Esophagus mucosa (tissue), 1 donor: ENCODE results near the gene HIGD1B. TPM values are rescaled to one million over a fixed set of nuclear protein-coding genes. Genes with fewer than 3 reads are reported as not detected.

Source experiments
- ATAC-seq: fragments of 200-7000 bp; cut with Tn5 transposase; one replicate; pipeline ENCODE4 v1.9.1; 2020
- total RNA-seq: library from RNA; stranded (reverse); gene quantifications from one replicate; pipeline ENCODE4 v1.2.4, GENCODE V29; 2023
- donor health status: DM: yes; HTN: yes; CAD: no.

The HIGD1B gene
- total RNA-seq, 1 donor from 2014 or later, result 3.4 TPM

DNA sequence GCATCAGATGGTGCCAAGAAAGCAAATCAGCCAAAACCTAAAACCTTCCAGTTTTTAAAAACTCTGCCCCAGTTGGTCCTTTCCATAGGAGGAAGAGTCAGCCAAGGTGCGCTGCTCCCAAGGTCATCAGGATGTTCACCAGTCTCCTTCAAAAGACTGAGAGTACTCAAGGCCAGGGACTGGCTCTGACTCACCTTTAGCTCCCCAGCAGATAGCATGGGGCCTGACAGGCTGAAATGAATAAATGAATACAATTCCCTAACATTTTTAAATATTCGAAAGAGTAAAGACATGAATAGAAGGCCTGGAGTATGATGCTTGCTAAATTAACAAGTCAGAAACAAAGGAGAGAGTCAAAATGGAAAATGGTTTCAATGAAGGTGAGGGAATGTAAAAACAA is 32.4 kb downstream of the HIGD1B start:
- no peak for ATAC-seq

DNA sequence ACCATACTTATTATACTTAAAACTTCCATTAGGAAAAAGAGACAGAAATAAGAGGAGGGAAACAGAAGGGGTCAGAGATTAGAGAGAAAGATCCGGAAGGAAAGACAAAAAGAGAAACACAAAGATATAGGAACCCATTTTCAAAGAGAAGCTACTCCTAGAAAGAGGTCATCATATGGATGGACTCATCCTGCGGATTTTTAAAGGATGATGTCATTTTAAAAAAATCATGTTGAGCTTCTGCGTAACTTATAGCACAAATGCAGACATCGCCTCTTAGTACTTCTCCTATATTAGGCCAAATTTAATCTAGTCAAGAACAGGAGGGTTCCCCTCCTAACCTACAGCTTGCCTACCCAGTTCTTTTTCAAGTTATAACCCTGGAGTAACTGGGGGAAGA is 33.5 kb downstream of the HIGD1B start:
- no peak for ATAC-seq

DNA sequence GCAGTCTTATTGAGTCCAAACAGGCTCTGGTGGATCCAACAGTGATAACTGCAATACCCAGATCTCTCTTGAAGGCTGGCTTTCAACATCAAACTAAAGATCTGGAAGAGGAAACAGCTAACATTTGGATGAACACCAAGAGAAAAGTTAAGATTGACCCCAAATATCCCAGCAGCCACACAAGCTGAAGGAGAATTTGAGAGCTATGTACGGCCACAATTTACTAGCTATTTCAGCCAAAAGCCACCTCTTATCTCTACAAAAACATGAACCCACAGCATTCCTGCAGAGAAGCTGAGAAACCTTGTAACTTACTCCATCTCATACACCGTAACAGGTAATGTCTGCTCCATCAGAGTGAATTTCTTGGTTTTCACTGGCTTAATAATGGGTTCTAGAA is 37.3 kb downstream of the HIGD1B start:
- ATAC-seq, result no peak

DNA sequence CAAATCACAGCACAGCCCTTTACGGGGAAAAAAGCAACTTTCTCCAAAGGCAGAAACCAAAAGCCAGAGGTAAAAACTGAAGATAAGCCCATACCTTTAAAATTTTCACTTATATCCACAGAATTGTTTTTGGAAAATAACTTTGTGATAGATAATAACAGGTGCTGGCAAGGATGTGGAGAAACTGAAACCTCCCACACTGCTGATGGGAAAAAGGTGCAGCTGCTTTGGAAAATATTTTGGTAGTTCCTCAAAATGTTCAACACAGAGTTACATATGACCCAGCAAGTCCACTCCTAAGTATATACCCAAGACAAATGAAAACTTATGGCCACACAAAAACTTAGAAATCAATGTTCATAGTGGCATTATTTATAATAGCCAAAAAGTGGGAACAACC is 39.3 kb downstream of the HIGD1B start:
- no peak for ATAC-seq

DNA sequence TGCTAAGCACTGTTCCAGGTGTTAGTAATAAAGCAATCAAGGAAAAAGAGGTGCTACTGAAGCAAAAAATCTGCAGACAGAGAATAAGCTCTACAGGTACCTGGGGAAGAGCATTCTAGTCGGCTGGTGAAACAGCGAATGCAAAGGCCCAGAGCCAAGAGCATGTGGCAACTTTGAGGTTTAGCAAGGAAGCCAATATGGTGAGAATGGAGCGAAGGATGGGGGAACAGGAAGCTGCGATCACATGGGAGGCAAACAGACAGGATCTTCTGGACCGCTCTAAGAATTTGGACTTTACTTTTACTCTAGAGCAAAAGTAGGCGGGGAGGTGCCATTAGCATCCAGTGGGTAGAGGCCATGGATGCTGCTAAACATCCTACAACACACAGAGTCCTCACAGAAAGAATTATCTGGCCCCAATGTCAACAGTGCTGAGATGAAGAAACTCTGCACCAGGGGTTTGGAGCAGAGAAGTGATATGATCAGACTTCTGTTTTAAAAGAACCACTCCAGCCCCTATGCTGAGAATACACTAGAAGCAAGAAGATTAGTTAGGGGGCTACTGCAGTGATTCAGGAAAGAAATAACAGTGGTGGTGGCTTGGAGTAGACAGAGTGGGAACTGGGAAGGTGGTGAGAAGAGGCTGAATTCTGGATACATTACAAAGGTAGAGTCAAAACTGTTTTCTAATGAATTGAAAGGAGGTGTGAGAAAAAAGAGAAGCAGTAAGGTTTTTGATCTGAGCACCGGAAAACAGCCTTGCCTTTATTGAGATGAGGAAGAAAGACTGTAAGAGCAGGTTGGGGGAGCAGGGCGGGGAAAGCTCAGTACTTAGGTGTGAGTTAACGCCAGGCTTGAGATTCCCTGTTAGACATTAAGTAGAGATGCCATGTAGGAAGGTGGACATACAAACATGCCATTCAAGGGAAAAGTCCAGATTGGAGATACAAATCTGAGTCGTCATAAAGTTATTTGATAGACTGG is 40.6 kb downstream of the HIGD1B start:
- ATAC-seq, result no peak

DNA sequence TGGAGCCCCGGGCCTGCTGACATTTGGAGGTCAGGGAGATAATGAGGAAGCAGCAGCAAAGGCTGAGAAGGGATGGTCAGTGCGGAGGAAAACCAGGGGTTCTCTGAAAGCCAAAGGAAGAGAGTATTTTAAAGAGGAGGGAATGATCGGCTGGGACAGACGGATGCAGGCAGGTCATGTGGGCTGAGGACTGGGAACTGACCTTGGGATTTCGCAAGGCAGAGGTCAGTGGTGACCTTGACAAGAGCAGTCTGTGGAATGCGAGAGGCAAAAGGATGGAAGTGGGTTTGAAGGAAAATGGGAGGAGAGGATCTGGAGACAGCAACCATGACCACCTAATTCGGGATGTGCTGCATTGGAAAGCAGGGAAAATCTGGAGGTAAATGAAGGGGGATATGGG is 41.3 kb downstream of the HIGD1B start:
- ATAC-seq, result no peak

DNA sequence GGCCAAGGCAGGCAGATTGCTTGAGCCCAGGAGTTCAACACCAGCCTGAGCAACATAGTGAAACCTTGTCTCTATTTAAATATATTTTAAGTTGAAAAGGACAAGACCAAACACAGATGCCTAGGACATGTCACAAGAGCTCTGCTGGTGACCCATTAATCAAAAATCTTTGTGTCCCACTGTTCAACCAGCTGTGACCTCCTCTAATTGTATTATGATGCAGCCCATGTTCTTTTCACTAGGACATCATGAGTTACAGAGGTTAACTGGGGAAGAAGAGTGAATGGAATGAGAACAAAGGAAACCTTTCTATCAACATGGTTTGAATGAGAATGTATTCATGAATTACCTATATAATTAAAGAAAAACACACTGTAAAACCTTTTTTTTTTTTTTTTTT is 44.6 kb downstream of the HIGD1B start:
- no peak for ATAC-seq

DNA sequence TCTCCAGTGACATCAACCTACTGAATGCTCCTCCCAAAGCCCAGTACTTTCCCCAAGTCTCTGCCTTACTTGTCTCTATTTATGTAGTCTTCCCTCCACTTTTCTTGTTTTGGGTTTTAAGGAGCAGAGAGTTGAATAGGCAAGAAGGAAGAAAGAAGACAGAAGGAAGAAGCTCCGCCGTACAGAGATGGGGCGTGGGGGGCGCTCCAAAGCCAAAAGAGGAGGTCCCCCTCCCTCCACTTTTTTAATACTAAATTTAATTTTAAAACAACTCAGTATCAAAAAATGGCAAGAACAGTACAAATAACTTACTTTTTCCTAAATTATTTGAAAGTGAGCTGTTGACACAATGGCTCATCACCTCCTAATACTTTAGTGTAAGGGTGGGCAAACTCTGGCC is 47.0 kb downstream of the HIGD1B start:
- no peak for ATAC-seq

DNA sequence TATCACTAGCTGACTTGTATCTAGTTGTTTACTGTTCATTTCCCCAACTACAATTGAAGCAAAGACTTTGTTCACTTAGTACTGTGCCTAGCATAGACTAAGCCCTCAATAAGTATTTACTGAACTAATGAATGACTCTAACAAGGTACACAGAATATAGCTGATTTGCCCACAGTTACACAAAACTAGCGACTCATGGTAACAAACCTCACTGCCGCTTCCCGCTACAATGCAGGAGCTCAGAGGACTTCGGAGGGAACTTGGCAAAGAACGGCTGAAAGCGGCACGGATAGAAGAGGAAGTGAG is 51.0 kb downstream of the HIGD1B start:
- no peak for ATAC-seq

DNA sequence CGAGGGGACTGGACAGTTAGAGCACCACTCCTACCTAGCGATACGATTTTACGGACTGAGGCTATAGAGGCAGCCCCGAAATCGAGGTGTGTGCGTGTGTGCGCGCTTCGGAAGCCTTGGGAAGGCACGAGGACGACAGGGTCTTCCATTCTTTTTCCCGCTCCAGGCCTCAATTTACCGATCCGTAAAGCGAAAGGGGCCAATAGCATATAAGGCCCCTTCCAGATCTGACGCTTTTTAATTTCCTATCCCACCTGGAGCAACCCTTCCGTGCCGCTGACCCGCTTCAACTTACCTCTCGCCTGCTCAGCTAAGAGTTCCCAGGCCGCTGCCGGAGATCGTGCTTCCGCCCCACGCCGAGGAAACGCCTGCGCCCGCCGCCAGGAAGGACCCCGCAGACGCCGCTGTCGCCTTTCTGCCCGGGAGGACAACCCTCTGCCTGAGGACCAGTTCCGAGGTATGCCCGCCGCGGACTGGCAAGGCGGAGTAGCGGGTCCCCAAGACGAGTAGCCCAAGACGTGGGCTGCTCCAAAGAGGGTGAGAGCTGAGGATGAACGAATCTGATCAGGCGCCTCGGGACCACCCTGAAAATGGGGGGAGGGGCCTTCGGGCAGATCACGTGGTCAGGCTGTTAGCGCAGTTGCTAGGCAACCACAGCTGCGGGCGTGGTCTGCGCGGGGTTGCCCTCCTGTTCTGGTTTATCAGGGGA is 51.5 kb downstream of the HIGD1B start, which contains the start of gene EFTUD2:
EFTUD2 (minus strand) TSS at position 372 of the 709 bp plus-strand sequence. CDS start 4,924 bp downstream, outside the sequence.
- ATAC-seq, result peak; percentile 90

Other genes with a start within 250 kb of the HIGD1B start
- not detected for gene MEIOC, start 191.4 kb upstream of the HIGD1B start, total RNA-seq
- gene CCDC43, start 158.1 kb upstream of the HIGD1B start, total RNA-seq, result 19.0 TPM
- 3.9 TPM for gene DBF4B, start 139.2 kb upstream of the HIGD1B start, total RNA-seq
- 0.96 TPM for gene ADAM11, start 88.9 kb upstream of the HIGD1B start, total RNA-seq
- 1.4 TPM for gene GJC1, start 17.6 kb upstream of the HIGD1B start, total RNA-seq
- gene EFTUD2, start 51.6 kb downstream of the HIGD1B start, total RNA-seq, result 92.3 TPM
- gene GFAP, start 67.6 kb downstream of the HIGD1B start, total RNA-seq, result not detected
- 10.4 TPM for gene KIF18B, start 99.9 kb downstream of the HIGD1B start, total RNA-seq
- gene C1QL1, start 120.4 kb downstream of the HIGD1B start, total RNA-seq, result 0.12 TPM
- gene DCAKD, start 203.7 kb downstream of the HIGD1B start, total RNA-seq, result 19.5 TPM
- 63.0 TPM for gene NMT1, start 213.4 kb downstream of the HIGD1B start, total RNA-seq